DMS114 treated with DMSO at 0.1 percent for 48 hours (cell line): ENCODE data around the gene BCL6.

Experiments used
- DNase-seq: peaks from one replicate; lab custom pipeline; 2025; ENCODE audit not compliant: unreplicated experiment; lab: John Stamatoyannopoulos, UW

Gene BCL6

DNA sequence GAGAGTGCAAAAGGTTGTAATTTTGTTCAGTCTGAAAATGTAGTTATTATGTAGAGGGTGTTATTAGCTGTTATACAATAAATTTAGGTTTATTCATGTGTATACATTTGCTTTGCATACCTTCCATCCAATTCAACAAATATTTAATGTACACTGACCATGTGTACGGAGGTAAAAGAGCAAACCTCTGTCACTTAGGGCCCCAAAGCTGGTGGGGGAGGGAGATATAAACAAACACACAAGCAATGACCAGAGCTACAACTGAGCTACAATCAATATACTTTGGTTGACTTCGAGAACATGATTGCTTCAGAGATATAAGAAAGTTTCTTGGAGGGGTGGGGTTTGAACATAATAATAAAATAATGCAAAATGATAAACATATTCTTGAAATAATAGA, 17.5 kb upstream of the BCL6 start:
- DNase-seq, result no peak

DNA sequence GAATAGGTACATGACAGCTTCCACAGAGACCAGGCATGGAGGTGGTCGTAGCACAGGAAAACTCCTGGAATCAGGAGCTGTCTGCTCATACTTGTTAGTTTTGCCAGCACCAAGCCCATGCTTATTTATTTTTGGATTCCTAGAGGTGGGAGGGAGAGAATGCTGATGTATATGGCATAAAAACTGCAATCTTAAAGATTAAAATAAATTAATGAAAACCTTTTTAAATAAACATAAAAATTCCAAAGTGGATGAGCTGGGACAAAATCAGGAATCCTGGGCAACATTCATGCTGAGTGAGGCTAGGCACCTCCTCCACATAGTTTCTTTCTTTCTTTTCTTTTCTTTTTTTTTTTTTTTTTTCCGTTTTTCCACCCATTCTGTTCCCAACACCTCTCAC, 14.3 kb upstream of the BCL6 start:
- DNase-seq, result no peak

DNA sequence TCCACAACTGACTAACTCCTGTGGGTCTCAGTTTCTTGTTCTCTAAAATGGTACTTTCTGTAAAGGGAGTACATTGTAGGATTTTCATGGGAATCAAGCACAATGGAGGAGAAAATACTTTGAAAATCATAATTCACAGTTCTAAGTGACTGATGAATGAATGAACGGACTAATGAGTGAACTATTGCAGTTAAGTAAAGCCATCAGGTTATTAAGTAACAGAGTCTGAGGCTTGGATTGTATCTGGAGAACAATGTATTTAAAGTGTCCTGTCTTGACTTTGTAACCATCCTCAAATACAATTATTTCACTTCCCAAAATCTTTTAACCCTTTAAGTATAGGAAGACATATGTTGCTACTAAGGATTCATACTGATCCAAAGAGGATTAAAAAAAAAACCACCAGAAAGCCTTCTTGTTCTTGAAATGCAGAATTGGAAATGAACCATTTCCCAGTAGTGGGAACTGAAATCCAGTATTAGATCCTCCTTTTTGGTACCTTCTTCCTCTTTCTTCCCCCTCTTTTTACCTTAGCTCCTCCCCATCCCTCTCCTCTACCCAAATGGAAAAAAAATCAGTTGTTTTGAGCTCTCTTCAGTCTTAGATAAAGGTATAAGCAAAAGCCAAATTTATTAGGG, 13.2 kb upstream of the BCL6 start:
- no peak for DNase-seq

GRCh38 chr3:187753516-187753915, 8.2 kb upstream of the BCL6 start:
- no peak for DNase-seq

GRCh38 chr3:187750513-187751123, 5.3 kb upstream of the BCL6 start:
- no peak for DNase-seq

DNA sequence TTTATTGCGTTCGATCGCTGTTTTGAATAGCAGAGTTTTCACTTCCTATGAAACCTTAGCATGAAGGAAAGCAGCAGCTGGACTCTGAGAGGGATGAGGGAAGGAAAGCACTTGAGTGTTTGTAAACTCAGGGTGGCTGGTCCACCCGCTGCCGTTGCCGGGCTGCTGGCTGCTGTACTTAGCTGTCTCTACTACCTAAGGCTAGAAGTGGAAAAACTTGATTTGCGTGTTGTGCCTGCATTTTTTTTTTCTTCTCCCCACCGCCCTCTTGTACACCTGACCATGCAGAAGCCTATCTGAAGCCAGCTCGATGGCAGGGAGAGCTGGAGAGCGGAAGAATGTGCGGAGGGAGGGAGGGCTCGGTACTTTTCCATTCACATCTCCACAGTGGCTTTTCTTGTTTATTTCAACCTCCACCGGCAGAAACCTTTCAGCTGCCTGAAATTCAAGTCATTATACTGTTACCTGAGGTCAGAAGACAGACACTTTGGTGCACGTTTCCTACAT, 4.8 kb upstream of the BCL6 start:
- DNase-seq, result no peak

DNA sequence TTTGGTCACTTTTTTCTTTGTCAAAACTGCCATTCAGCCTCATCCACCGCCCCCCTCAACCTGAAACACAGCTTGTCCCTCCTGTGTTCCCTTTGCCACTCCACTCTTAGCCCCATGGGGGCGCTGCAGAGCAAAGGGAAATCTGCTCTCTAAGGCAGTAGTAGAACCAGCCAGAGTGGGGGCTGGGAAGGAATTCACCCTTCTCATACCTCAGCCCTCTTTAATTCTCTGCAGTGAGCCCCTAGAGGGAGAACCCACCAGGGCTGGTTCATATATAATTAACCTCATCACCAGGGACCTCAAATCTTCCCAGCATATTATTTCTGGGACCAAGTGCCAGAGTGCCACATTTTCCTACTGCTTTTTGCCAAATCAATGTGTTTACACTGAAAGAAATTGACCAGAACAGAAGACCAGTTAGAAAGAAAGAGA, 2.8 kb upstream of the BCL6 start:
- DNase-seq, result peak; percentile 38

DNA sequence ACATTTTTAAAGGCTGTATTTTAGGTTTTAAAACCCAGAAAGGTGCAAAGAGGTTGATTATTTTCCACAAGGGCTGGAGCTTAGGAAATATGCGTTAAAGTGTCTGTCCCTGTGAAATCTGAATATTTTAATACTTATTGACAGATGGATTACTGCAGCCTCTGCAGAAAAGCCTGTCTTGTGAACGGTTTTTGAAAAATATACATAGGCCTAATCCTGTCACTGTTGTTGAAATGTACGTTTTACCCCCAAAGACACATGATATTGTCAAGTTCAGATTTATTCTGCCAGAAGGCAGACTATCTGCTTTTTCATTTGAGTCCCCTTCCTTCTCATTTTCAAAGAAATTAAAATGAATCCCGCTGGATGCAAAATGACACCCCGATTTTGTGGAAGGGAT, 2.2 kb upstream of the BCL6 start:
- no peak for DNase-seq

GRCh38 chr3:187746442-187747281, 1.4 kb upstream of the BCL6 start:
- no peak for DNase-seq

DNA sequence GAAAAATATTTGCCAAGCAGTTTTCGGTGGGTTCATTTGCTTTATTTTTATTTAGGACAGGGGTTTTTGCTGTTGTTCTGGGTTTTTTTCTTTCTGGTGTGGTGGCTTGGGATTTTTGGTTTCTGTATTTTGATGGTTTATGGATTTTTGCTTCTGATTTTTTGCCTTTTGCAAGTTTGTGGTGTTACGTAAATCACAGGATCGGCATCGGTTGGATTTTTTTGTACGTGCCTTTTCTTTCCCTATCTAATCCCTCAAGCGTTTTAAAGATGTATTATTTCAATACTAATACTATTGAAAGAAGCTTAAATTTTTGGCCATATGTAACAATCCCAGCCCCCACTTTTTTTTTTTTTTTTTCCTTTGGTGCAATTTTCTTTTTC, 782 bp upstream of the BCL6 start:
- DNase-seq, result no peak

DNA sequence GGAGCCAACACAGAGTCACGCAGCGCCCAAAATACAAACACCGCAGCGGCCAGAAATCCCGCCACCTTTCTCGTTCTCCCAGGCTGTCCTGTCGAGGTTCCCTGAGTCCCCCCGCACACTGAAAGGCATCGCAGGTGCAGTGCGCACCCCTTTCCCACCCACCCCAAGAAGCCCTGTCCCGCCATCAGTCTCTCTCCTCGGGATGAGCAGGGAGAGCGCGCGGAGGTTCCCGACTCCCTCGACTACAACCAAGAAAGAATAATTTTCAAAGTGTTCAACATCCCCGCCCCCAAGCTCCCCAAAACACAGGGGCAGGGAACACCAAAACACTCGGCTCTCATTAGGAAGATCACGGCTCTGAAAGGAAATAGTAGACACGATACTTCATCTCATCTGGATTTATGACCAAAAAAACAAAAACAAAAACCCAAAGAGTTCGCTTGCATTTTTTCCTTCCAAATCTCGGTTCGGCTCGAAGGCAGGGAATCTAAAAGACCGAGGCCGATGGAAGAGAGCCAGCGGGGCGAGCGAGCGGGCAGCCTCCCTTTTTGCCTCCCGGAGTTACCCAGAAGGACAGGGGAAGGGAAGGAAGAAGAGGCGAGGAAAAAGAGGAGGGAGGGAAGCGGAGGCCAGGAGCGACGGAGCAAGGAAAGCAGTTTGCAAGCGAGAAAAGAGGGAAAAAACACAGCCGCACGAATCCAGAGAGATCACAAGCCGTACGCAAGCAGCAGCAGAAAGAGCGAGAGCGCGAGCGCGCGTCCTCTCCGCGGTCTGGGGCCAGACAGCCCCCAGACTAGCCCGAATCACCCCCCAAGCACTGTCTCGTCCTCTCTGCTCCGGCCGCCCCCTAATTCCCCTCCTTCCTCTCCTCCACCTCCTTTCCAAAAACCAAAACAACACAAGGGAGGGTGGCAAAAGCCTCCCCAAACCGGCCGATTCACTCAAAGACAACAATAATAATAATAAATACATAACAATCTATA, 808 bp downstream of the BCL6 start:
- DNase-seq, result peak; percentile 54

DNA sequence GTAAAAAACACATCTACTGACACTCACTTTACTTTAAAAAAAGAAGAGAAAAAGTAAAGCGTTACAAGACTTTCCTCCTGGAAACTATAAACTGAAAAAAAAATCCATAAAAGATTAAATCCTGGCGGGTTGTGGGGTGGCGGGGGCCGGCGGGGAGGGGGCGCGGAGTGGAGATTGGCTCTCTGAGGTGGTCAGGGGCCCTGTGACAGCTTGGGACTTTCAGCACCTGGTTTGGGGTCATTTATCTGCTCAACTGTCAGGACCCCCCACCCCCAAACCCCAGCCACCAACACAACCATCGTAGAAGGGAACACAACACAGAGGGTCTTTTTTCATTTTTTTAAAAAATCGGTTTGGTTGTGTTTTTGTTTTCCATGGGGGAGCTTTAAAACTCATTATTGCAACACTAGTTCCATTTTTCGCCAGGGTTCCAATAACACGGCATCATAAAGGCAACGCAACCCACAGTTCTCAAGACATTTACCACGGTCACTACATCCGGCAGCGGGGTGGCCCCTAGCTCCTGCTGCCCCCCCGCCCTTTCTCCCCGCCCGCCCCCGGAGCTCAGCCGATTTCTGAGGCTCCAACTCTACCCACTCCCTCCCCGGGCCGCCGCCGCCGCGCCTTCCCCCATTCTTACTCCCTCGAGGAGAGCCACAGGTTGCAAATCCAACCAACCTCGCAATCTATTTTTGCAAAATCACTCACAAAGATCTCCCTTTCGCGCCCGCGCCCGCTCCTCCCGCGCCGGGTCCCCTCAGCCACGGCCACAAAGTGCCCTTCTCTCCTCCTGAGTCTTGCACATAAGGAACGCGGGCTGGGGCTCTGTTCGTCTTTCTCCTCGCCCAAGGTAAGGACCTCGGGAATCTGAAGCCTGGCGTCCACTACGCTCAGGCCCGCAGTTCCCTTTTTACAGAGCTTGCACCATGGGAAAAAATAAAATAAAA, 1.8 kb downstream of the BCL6 start:
- peak; percentile 24 for DNase-seq

GRCh38 chr3:187742351-187743171, 2.7 kb downstream of the BCL6 start:
- DNase-seq, result no peak

DNA sequence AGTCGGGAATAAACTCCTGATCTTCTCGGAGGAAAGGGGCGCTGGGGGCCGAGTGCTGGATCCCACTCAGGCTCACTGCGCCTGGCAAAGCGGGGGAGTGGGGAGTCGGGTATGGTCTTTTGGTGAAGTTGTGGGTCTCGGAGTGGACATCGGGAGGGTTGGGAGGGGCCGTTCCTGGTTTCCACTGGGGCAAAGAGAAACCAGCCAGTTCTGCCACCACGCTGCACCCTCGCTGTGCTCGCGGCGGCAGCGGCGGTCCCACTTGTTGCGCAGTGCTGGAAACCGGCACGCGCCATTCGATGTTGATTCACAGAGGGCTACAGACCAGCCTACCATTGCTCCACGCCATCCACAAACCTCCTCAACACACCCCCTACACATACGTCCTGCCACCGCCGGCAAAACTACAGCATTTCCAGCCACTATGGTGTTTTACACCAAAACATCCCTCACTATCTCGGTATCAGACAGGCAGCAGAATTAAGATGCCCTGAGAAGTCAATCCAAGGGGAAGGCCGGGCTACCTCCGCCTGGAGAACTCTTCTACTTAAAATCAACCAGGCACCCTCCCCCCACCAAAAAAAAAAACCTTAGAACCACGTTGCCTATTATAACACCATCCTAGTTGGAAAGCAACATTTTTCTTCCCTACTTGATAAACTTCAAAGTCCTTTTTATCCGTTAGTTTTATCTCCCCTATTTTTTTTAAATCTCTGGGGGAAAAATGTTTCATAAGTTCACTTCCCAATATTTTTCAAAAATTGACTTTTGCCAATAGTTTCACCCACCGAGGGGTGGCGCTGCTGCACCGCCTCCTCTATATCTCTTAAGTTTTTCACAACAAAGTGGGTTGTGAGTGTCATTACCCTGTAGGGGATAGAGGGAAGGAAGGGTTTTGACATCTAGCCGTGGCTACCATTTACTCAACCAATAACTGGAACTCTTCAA, 3.6 kb downstream of the BCL6 start:
- peak; percentile 60 for DNase-seq

- peak; percentile 44 for DNase-seq
Observed at GRCh38 chr3:187740421-187741399, 4.6 kb downstream of the BCL6 start.

- peak; percentile 66 for DNase-seq
Observed at GRCh38 chr3:187739561-187740332, 5.5 kb downstream of the BCL6 start.
